Loucy (cell line): Measurements from ENCODE around the gene AKAP17A.

ENCODE experiments used
- EZH2phosphoT487 ChIP-seq: fragments of 200-600 bp; IDR thresholded peaks from 2 replicates; pipeline ENCODE4 v1.6.1; 2018; ENCODE audit warnings: antibody characterized with exemption, mild to moderate bottlenecking, moderate library complexity, borderline replicate concordance
- TF ChIP-seq, protein P1 (sequence below): fragments of 200-600 bp; sonication (generic); conservative IDR thresholded peaks from 2 replicates; pipeline ENCODE4 v1.5.1; 2014; ENCODE audit warnings: mild to moderate bottlenecking, antibody characterized with exemption, low read length

GRCh38 chrX:1602299-1602698, 10.9 kb downstream of the AKAP17A start:
- TF ChIP-seq, protein P1, sequence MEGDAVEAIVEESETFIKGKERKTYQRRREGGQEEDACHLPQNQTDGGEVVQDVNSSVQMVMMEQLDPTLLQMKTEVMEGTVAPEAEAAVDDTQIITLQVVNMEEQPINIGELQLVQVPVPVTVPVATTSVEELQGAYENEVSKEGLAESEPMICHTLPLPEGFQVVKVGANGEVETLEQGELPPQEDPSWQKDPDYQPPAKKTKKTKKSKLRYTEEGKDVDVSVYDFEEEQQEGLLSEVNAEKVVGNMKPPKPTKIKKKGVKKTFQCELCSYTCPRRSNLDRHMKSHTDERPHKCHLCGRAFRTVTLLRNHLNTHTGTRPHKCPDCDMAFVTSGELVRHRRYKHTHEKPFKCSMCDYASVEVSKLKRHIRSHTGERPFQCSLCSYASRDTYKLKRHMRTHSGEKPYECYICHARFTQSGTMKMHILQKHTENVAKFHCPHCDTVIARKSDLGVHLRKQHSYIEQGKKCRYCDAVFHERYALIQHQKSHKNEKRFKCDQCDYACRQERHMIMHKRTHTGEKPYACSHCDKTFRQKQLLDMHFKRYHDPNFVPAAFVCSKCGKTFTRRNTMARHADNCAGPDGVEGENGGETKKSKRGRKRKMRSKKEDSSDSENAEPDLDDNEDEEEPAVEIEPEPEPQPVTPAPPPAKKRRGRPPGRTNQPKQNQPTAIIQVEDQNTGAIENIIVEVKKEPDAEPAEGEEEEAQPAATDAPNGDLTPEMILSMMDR = no peak
- TF ChIP-seq EZH2phosphoT487 = no peak
